ENCODE measurements around the gene CCR3.

DNA sequence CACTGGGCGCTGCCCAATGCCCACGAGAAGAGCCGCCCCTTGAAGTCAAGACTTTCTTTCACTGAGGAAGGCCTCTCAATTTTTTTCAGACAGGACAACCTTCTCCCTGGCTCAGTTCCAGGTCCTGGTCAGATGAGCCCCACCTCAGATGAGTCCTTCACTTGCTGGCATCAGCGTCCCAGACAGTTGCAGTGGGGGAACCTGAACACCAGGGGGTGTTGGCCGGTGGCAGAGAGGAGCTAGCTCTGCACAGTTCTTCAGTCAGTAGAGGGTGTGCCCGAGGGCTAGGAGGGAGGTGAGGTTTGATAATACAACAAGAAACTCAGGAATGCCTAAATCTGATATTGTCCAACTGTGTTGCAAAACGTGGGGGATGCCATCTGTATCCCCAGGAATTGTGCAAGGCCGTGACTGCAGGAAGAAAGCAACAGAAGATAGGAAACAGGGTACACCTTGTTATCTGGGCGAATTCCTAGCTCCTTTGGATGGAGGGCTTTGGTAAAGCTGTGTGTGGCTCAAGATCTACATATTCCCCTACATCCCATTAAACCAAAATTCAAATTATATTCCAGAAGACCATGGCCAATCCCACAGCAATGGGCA is 34.3 kb downstream of the CCR3 start:
- TF ChIP-seq EZH2phosphoT487 (IDR thresholded peaks at IDR 0.05), result no peak
- TF ChIP-seq, protein P1, sequence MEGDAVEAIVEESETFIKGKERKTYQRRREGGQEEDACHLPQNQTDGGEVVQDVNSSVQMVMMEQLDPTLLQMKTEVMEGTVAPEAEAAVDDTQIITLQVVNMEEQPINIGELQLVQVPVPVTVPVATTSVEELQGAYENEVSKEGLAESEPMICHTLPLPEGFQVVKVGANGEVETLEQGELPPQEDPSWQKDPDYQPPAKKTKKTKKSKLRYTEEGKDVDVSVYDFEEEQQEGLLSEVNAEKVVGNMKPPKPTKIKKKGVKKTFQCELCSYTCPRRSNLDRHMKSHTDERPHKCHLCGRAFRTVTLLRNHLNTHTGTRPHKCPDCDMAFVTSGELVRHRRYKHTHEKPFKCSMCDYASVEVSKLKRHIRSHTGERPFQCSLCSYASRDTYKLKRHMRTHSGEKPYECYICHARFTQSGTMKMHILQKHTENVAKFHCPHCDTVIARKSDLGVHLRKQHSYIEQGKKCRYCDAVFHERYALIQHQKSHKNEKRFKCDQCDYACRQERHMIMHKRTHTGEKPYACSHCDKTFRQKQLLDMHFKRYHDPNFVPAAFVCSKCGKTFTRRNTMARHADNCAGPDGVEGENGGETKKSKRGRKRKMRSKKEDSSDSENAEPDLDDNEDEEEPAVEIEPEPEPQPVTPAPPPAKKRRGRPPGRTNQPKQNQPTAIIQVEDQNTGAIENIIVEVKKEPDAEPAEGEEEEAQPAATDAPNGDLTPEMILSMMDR (IDR thresholded peaks at IDR 0.05), result peak; percentile 65

Data from neural progenitor cell (in vitro differentiated cells).